ENCODE results near the gene DNMT1.

DNA sequence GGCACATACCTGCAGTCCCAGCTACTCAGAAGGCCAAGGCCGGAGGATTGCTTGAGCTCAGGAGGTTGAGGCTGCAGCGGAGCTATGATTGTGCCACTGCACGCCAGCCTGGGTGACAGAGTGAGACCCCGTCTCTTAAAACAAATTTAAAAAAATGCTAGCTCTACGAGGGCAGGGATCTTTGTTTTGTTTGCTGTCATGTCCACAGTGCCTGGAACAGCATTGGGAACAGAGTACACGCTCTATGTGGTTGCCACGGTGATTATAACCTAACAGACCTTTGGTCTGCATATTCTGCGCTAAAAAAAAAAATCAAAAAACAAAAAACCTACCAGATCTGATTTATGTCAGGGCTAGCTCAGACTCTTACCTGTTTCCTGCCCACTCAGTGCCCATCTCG is 110.8 kb downstream of the DNMT1 start:
- TF ChIP-seq TAF1 (IDR thresholded peaks at IDR 0.05; ENCODE audit: borderline replicate concordance, insufficient read depth, low read length) (no peak), SIN3A (IDR thresholded peaks at IDR 0.05; ENCODE audit: borderline replicate concordance, insufficient read depth, low read length) (no peak), POLR2AphosphoS5 (IDR thresholded peaks at IDR 0.05; ENCODE audit: low read depth, low read length) (no peak)
- TF ChIP-seq, protein P1, sequence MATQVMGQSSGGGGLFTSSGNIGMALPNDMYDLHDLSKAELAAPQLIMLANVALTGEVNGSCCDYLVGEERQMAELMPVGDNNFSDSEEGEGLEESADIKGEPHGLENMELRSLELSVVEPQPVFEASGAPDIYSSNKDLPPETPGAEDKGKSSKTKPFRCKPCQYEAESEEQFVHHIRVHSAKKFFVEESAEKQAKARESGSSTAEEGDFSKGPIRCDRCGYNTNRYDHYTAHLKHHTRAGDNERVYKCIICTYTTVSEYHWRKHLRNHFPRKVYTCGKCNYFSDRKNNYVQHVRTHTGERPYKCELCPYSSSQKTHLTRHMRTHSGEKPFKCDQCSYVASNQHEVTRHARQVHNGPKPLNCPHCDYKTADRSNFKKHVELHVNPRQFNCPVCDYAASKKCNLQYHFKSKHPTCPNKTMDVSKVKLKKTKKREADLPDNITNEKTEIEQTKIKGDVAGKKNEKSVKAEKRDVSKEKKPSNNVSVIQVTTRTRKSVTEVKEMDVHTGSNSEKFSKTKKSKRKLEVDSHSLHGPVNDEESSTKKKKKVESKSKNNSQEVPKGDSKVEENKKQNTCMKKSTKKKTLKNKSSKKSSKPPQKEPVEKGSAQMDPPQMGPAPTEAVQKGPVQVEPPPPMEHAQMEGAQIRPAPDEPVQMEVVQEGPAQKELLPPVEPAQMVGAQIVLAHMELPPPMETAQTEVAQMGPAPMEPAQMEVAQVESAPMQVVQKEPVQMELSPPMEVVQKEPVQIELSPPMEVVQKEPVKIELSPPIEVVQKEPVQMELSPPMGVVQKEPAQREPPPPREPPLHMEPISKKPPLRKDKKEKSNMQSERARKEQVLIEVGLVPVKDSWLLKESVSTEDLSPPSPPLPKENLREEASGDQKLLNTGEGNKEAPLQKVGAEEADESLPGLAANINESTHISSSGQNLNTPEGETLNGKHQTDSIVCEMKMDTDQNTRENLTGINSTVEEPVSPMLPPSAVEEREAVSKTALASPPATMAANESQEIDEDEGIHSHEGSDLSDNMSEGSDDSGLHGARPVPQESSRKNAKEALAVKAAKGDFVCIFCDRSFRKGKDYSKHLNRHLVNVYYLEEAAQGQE (IDR thresholded peaks at IDR 0.05; ENCODE audit: insufficient read depth in 1 of 2, low read depth in 2 of 2, low read length in 2 of 2): no peak

Data from PFSK-1 (cell line).